HTR-8/SVneo (cell line): ENCODE measurements around the gene RIN1.

ENCODE experiments used
- DNase-seq: peaks from one replicate; pipeline ENCODE4 v3.0.0; 2011; ENCODE audit warnings: low spot score, mixed read lengths; ENCODE audit not compliant: insufficient read length
- FAIRE-seq: peaks from 2 replicates; lab custom pipeline; 2011; peaks lifted over from hg19 to GRCh38; lab: Jason Lieb, UNC

The RIN1 gene

DNA sequence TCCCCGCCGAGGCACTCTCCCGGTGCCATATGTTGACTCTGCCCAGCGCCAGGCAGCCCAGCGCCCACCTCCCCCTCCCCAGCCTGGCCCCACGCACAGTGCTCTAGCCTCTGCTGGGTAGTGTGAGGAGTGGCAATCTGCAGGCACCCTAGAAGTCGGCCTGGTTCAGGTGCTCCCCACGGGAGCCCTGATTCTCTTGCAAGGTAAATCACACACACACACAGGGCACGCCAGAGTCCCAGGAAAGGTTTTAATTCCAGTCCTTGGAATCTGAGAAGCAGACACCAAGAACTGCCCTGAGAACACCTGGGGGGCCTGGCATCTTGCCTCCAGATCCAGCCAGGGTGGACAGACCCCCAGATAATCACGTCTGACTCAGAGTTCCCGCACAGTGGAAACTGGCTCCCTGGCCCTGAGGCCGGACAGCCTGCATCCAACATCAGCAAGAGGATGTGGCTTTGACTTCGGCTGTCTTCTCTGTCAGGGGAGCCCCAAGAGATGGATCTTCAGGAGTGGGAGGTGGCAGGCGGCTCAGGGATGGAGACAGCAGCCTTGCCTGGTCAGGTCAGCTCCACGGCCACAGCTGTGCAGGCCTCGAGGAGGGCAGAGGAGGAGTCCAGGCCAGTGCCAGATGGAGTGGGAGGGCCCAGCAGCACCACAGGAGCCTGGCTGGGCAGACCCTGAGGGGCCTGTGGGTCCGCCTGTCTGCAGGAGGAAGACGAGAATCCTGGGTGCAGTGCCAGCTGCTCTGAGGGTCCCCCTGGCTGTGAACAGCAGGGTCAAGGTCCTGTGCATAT lies 1.1 kb upstream of the RIN1 start:
- FAIRE-seq (no peak), DNase-seq (no peak)

DNA sequence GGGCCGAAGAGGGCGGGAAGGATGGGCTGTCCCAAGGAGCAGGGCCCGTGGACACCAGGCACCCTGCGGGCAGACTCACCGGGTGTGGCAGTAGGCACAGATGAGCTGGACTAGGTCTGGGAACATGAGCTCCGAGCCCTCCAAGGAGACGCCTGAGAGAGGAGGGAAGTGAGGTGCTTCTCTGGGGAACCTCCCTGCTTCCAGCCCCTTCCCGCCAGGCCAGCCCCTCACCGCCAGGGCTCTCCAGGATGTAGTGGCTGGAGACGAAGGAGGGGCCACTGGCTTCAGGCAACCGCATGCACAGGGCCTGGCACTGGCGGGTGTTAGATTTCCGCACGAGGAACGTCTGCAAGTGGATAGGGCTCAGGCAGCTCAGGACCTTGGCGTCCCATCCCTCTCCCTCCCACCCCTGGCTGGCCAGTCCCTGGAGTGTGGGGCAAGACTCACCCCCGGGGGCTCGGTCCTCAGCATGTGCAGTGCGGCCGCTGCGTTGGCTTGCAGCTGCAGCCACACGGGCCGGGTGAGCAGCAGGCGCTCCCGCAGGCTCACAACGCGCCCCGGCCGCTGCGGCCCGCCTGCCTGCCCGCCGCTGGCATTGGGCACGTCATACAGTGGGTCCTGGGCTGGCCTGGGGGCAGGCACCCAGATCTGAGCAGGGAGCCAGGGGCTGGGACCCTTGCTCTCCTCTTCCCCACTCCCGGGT lies 552 bp downstream of the RIN1 start:
- peak; percentile 71 for DNase-seq
- no peak for FAIRE-seq

DNA sequence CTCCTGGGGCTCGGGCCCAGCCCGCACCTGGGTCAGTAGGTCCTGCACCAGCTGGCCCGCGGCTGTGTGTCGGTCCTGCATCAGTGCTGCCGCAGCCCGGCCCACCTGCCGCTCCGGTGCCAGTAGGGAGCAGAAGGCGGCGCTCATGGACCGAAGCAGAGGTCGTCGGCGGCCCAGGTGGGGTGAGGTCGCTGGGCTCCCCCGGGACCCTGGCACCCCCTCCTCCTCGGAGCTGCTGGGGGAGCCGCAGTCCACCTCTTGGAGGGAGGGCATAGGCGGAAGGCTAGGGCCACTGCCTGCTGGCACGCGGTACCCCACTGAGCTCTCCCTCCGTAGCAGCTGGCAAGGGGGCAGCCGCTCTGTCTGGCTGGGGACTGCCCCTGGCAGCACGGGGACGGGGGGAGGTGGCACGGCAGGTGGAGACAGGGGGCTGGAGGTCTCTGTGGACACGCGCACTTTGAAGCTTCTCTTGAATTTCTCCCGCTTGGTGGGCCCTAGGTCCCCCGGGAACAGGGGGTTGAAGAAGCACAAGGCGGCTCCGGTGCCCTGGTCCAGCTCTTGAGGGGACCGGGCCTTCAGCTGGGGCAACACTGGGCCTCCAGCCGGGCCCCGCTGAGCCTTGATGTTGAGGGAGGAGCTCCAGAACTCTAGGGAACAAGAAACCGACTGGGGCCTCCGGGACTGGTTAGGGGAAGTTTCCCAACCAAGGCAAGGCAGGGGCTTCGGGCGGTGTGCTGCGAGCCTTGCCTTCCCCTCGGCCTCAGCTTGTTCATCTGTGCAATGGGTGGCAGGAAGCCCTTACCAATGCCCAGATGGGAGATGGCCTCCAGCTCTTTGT lies 1.4 kb downstream of the RIN1 start:
- FAIRE-seq (peak; percentile 49), DNase-seq (no peak)

DNA sequence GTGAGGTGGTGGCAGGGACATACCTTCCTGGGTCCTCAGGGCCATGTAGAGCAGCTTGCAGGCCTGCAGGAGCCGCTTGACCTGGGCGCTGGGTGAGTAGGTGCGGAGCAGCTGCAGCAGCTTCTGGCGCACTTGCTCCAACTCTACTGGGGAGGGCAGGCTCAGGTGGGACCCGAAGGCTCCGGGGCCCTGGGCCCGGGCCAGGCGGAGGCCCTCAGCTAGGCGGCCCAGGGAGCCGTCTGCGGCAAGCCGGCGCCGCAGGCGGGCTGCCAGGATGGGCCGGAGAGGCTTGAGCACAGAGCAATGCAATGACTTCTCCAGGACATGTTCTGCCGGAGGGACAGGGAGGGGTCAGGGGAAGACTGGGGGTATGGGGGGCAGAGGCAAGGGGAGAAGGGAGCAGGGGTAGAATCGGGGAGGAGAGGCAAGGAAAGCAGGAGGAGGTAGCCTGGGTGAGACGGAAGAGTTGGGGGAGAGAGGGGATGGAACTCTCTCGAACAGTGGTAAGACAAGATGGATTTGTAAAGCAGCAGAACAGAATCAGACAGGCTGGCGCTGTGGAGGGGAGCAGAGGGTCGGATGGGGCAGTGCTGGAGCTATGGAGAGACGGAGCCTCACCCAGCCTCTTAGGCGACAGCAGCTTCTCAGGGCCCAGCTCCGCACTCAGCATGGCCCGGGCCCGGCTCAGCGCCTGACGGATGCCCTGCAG lies 2.2 kb downstream of the RIN1 start:
- FAIRE-seq (peak; percentile 4), DNase-seq (no peak)

DNA sequence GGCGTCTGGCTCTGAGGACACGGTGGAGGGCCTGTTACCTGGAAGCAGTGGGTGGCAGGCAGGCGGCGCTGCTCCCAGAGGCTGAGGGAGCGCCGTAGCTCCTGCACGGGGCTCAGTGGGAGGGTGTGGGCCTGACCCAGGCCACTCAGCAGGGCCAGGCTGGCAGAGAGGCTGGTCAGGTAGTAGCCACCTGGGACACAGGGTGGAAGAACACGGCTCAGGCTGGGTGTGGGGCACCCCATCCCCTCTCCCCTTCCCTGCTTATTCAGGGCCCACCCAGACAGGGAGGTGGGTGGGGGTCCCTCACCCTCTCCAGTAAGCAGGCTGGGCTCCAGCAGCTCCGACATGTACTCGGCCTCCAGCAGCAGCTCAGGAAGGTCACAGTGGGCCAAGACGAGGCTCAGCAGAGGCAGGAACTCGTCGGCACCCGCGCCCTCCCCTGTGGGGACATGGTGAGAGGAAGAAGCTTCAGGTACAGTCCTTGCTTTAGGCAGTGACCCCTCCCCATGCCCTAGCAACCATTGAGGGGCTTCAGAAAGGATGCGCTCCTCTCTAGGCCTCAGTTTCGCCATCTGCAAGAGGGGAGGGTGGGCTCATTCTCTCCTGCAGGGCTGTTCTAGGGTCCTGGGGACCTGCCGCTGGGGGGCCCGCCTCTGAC lies 2.9 kb downstream of the RIN1 start:
- FAIRE-seq (no peak), DNase-seq (no peak)

DNA sequence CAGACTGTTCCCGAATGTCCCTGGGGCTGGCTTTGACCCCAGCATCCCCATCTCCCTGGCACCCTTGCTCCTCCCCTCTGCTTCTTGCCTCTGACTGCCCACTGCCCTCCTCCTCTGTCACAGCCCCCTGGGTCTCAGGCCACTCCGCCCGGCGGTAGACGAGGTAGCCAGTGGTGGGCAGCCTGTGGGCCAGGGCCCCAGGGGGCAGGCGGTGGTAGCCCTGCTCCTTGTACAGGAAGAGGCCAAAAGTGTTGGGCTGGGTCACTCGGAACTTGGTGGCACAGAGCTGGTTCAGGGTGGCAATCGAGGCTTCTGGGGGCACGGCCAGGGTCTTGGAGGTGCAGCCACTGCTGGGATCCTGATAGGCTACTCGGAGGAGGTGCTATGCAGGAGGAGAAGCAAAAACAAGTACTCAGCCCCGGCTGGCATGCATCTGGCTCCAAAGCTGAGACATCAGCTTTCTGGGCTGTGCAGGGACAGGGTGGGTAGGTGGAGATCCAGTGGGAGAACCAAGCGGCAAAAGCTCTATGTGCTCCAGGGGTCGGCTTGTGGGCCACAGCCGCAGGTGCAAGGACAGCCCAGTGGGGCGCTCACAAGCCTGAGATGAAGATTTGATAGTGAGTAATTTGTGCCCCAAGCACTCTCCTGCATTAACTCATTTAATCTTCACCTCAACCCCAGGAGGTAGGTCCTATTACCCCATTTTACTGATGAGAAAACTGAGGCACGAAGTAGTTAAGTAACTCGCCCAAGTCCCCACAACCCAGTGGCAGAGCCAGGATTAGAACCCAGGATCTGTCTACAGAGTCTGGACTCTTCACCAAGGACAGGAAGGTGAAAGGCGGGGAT lies 3.6 kb downstream of the RIN1 start:
- FAIRE-seq, result peak; percentile 52
- DNase-seq, result no peak

DNA sequence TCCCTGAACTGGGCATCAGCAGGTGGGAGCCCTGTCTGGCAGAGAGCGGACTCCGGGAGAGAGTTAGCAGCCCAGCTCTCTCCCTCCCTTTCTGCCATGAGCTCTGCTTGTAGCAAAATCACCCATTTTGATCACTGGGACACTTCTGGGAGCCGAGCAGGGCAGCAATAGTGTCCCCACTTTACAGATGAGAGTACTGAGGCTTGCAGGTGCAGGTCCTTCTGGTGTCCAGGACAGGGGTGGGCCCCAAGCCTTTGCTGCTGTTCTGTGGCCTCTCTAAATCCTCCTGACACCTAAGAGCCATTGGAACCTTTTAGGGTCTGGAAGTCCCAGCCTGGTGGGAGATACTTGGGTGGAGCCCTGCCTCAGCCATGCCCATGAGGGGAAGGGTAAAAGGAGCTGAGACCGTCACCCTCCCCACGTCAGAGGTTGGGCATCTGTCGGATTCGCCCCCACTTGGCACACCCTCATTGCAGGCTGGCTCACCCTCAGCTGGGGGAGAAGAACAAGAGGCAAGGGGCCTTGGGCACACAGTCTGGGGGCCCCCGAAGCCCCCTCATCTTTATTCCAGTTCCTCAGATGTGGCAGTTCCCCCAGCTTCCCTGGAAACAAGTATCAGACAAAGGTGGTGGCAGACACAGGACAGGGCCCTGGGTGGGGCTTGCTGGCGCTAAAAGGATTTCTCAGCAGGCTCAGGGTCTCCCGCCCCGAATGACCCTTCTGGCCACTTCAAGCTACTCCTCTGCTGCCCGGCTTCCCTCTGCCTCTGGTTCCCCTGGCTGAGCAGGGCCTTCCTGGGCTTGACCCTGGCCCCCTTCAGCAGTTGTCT lies 4.5 kb downstream of the RIN1 start:
- FAIRE-seq, result peak; percentile 55
- no peak for DNase-seq

DNA sequence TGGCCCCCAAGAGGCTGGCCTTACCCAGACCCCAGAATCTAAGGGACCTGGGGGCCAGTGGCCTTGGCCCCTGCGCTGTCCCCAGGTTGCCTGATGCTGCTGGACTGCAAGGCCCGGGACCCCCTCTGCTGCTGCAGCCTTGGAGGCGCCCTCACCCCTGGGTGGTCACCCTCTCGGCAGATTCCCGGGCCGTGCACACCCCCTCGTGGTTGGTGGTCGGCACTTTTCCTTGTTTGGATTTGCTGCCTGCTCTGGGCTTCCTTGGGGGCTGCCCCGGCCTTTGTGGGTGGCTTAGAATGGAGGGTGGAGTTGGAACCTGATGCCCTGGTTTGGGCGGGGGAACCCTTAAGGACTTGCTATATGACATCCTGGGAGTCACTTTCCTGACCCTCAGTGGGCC lies 5.3 kb downstream of the RIN1 start:
- FAIRE-seq (peak; percentile 13), DNase-seq (no peak)

DNA sequence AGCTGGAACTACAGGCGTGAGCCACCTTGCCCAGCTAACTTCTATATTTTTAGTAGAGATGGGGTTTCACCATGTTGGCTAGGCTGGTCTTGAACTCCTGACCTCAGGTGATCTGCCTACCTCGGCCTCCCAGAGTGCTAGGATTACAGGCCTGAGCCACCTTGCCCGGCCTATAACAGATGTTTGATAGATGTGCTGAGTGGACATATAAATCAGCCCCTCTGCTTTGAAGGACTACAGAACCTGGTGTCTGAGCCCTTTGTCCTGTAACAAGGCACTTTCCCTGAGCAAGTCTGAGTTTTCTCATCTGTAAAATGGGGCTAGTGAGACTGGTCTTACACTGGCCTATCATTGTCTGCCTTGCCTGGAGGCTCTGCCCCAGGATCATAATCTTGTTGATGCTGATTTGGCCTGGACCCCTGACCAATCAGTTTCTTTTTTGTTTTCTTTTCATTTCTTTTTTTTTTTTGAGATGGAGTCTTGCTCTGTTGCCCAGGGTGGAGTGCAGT lies 7.0 kb downstream of the RIN1 start:
- no peak for FAIRE-seq
- no peak for DNase-seq

DNA sequence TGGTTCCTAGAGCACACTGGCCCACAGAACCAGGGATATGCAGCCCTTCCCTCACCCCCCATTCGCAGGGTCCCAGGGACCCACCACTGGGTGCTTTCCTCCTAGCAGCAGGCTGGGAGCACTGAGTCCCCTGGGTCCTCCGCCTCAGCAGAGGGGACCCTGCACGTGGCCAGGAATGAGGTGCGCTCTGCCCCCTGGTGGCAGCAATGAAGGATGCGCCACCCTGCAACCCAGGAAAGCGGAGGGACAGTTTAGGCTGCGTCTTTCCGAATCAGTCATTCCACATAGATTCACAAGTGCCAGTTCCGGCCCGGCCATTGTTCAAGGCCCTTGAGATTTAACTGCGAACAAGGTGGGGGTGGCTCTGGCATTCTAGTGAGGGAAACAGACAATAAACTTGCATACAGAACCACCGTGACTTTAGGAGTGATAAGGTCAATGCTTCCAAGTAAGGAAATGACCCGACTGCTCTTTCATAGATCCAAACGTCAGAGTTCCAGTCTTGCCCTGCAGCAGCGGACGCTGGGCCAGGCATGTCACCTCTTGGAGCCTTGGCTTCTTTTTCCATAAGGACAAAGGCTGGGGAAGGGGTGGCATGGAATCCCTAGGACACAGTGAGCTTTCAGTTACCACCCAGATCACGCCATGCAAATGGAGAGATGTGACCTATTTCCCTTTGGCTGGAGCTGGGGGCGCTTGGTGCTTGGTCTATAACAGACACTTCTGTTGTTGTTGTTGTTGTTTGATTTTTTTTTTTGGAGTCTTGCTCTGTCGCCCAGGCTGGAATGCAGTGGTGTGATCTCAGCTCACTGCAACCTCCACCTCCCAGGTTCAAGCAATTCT lies 7.7 kb downstream of the RIN1 start:
- FAIRE-seq (peak; percentile 100), DNase-seq (peak; percentile 94)

DNA sequence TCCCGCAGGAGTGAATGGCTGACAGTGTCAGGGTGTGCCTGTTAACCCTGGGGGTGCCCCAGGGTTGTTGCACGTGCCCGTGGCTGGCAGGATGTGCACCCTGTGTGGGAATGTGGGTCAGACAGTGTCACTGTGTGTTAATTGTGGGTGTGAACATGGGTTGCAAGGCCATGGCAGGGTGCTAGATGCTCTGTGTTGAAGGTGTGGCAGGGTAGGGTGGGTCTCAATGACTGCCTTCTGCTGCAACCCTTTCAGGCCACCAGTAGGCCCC lies 8.3 kb downstream of the RIN1 start:
- DNase-seq (no peak), FAIRE-seq (no peak)

DNA sequence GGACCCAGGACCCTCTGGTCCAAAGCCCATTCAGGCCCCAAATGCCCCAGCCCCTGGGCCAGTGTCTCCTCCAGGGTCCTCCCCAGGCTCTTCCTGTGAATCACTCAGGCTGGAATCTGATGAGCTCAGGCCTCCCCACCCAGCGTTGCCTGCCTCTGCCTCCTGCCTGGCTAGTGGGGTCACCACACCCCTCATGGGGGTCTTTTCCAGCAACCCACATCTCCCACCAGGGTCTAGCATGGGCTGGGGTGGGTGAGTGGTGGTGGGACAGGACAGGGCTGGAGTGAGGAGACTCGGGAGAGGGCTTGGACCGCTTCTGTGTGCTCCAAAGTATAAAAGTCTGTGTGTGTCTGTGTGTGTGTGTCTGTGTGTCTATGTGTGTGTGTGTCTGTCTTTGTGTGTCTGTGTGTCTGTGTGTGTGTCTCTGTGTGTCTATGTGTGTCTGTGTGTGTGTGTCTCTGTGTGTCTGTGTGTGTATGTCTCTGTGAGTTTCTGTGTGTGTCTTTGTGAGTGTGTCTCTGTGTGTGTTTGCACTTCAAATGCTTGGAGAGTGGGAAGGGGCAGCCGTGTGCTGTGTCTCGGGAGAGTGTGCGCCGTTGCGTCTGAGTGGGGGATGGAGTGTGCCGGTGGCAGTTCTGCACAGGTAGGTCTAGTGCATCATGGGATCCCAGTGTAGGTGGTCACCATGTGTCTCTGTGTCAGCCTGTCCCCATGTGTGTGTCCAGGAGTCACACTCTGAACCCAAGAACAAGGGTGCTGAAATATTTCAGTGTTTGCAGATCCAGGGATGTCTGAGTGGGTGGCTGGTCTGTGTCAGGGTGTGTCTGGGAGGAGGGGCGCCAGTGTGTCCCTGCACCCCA lies 8.8 kb downstream of the RIN1 start:
- DNase-seq (peak; percentile 75), FAIRE-seq (no peak)

DNA sequence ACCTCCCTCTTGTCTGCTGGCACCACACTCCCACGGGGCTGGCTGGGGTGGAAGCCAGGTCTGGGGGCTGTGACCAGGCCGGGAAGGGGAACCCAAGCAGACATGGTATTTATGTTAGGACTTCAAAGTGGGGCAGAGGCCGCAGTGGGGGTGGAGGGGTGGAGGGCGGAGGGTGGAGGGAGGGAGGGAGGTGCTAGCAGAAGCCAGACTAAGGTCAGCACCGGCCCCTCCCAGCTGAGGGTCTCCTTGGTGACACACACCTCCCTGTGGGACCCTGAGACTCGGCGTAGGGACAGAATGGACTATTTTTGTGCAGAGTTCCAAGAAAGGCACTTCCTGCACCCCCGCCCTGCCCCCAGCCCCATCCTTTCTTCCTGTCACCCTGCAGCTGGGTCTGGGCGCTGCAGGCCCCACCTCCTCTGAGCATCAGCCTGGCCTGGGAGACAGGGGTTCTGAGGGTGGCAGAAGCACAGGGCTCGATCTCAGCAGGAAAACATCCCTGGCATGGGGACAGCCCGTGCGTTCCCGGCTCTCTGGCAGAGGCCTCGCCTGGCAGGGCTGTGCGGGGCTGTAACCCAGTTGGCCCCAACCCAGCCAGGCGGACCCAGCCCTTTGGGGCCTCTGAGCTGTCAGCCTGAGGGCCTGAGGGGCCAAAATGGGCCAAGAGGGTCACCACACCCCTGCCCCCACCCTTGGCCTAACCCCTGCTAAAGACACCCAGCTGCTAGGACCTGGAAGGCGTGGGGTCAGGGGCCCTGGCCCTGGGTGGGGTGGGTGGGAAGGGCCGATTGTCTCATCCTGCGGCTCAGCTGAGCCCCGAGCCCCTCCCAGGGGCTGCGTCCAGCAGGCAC lies 9.7 kb downstream of the RIN1 start:
- DNase-seq (no peak), FAIRE-seq (no peak)

DNA sequence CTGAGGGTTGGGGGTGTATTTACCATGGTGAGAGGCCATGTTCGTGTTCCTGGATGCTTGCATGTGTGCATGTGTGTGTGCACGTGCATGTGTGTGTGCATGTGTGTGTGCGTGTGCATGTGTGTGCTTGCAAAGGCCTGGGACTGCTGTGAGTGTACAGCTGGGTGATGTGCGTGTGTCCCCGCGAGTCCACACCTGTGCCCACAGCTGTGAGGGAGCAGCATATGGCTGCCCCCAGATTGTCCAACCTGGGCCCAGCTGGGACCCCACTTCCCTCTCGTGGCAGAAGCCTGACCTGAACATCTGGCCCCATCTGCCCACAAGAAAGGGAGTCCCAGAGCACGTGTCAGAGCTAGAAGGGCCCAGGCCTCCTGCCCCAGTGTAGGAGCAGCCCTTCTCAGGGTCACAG lies 11.0 kb downstream of the RIN1 start:
- DNase-seq (no peak), FAIRE-seq (no peak)

DNA sequence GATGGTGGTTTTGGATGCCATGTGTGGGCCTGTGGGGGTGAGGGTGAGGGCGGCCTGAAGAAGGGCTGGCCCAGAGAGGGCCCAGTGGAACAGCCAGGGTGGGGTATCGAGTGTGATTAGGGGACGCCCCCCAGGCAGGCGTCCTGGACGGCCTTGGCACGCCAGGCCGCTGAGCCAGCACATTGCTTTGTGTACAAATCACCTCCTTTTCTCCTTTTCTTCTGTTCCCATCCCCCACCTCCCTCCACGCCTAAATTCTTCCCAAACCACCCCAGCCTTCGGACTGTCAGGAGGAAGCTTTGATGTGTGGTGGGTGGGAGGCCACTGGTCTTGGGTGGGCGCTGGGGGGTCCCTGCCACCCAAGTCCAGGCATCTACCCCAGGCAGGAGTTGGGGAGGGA lies 11.6 kb downstream of the RIN1 start:
- DNase-seq, result no peak
- no peak for FAIRE-seq
